NCI-H128 (cell line): ENCODE data around the gene CHI3L2.
"Not testable (repeated sequence)": the region's sequence is repeated elsewhere in the genome, so short reads cannot be mapped to it uniquely, and the experiment has no call there.

ENCODE experiments used
- DNase-seq: peaks from one replicate; lab custom pipeline; 2025; ENCODE audit not compliant: unreplicated experiment; lab: John Stamatoyannopoulos, UW

CHI3L2 gene

GRCh38 chr1:111202366-111202706 lies 25.2 kb upstream of the CHI3L2 start:
- no peak for DNase-seq

GRCh38 chr1:111202707-111203623 lies 24.5 kb upstream of the CHI3L2 start:
- DNase-seq, result no peak

GRCh38 chr1:111203681-111204200 lies 23.8 kb upstream of the CHI3L2 start:
- DNase-seq, result no peak

GRCh38 chr1:111204201-111204982 lies 23.1 kb upstream of the CHI3L2 start:
- DNase-seq, result no peak

- no peak for DNase-seq
These were observed 22.4 kb upstream of the CHI3L2 start for GRCh38 chr1:111204983-111205713.

- no peak for DNase-seq
These were observed 21.8 kb upstream of the CHI3L2 start for GRCh38 chr1:111205714-111206050.

GRCh38 chr1:111208921-111209320 lies 18.6 kb upstream of the CHI3L2 start:
- DNase-seq, result no peak

GRCh38 chr1:111209622-111210021 lies 17.9 kb upstream of the CHI3L2 start:
- no peak for DNase-seq

- no peak for DNase-seq
These were observed 15.6 kb upstream of the CHI3L2 start for GRCh38 chr1:111211921-111212320.

- DNase-seq, result no peak
These were observed 14.7 kb upstream of the CHI3L2 start for GRCh38 chr1:111212634-111213335.

GRCh38 chr1:111213412-111213811 lies 14.1 kb upstream of the CHI3L2 start:
- no peak for DNase-seq

- no peak for DNase-seq
These were observed 13.3 kb upstream of the CHI3L2 start for GRCh38 chr1:111214074-111214801.

- no peak for DNase-seq
These were observed 12.6 kb upstream of the CHI3L2 start for GRCh38 chr1:111214884-111215283.

GRCh38 chr1:111215285-111215684 lies 12.2 kb upstream of the CHI3L2 start:
- not testable (repeated sequence) for DNase-seq

- DNase-seq, result no peak
These were observed 10.8 kb upstream of the CHI3L2 start for GRCh38 chr1:111216751-111217150.

GRCh38 chr1:111217183-111217910 lies 10.2 kb upstream of the CHI3L2 start:
- DNase-seq, result no peak

GRCh38 chr1:111218701-111219556 lies 8.6 kb upstream of the CHI3L2 start:
- DNase-seq, result no peak

- no peak for DNase-seq
These were observed 7.8 kb upstream of the CHI3L2 start for GRCh38 chr1:111219557-111220286.
